ENCODE data around the gene ST6GALNAC6.
"Not testable (repeated sequence)": the region's sequence is repeated elsewhere in the genome, so short reads cannot be mapped to it uniquely, and the experiment has no call there.

ST6GALNAC6 gene

DNA sequence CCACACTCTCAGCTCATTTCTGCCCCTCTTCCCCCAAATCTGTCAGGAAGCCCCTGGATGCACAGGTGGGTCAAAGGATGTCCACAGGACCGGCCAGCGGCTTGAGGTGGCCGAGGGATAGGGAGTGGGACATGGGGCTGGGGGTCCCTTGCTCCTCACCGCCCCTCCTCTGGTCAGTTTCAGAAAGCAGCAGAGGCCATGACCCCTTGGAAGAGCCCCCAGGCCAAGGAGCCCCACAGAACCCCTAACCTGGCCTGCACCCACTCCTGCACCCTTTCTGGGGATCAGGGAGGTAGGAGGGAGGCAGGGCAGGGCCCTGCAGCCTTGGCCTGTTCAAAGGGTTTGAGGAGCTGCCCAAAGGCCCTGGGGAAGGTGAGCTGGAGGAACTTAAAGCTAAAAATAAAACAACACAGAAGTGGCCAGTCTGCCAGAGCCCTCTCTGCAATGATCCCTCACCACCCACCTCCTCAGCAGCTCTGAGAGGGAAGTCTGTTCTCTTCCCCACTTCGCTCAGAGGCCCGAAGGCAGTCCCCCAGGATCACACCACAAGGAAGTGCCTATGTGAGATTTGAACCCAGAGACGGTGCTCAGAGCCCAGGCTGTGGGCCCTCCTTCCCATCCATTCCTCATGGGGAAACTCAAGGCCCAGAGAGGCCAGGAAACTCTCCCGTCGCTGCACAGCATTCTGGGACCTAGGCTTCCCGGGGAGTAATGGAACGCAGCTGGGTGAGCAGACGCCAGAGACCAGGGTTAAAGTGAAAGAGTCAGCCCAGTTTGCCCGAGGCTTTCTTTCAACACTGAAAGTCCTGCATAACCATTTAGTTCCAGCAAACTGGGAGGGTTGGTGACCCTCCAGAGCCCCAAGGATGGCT lies 45.9 kb downstream of the ST6GALNAC6 start:
- FAIRE-seq: no peak

DNA sequence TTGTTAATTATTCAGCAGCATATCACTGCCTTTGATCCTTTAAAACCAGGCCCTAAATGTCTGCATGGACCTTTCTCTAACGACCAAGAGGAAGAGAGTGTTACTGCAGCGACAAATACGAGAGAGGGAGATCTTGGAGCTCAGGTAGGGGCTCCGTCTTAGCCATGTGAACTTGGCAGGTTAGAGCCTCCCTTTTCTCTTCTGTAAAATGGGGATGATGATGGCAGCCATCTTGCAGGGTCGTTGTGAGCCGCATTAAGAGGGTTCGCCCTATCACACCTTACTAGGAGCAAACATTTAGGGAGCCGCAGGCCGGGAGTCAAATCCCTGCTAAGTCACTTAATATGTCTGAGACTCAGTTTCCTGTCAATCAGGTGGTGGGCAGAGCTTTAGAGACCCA lies 46.6 kb downstream of the ST6GALNAC6 start:
- no peak for FAIRE-seq

DNA sequence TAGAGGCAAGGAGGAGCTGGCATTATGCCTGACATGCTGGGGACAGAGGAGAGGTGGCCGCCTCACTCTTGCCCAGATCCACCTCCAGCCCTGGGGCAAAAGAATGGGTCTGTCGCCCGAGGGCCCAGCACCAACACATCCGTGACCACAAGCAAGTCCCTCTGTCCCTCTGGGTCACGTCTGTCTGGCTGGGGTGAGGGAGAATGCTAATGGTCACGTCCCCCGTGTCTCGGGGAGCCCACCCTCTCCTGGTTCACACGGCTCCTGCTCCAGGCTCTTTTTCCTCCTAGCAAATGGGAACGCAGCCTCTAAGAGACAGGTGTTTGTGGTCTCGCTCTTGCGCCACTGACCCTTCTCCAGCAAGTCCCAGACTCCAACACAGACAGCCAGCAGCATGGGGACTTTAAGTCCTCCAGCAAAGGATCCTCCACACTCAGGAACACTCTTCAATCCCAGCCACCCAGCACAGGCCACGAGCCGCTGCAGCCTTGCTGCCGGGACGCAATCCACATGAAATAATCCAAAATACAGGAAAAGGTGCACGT lies 49.0 kb downstream of the ST6GALNAC6 start:
- no peak for FAIRE-seq

DNA sequence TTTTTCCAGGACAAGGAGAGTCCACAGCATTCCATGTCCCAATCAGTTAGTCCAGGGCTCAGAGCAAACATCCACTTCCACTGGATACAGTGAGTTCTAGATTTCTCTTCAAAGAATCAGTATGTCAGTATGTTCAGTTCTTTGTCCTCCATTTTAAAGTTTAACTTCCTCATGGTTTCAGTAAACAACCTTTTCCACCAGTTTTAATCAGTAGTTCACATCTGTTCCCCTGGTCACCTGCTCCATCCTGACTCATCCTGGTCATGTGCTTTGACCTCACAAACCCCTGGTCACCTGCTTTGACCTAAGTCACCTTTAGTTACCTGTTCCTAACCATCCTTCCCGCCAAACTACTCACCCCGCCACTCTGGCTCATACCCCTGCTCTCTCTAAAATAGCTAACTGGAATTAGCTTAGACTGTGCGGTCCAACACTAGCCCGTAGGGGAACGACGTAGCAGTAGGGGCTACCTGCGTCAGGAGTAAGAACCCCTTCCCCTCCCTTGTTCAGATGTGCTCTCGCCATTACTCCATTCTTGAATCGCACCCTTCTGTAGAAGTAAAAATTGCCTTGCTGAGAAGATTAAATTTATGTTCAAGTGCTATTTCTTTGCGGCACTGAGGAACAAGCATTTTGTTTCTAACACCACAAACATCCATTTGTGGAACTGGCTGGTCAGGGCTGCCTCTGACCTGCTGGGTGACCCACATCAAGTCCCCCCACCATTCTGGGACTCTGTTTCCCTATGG lies 50.5 kb downstream of the ST6GALNAC6 start:
- no peak for FAIRE-seq

DNA sequence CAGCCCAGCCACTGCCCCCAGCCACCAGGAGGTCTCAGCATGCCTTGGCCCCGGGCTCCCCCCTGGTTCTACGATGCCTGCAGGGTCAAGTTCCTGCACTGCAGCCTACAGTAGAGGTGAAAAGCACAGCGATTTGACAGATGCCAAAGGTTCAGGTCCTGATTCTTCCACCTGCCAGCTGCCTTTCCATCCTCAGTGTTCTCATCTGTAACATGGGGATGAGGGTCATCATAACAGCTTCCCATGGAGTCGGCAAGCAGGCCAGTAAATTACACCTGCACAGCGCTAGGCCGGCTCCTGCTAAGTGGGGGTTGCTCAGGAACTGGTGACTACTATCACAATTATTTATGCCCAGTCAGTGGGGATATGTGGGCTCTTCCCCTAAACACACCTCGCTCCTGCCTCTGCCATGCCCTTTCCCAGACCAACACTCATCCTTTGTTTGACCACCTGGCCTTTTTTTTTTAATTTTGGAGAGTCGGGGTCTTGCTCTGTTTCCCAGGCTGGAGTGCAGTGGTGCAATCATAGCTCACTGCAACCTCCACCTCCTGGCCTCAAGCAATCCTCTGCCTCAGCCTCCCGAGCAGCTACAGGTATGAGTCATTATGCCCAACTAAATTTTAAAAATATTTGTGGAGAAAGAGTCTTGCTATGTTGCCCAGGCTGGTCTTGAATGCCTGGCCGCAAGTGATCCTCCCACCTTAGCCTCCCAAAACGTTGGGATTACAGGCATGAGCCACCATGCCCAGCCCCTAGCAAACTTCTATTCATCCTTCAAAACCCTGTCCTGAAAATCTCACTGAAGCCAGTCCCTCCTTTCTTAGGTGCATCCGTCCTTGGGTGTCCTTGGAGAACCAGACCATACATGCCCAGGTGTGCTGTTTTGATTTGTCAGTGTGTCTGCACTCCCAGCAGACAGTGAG lies 51.3 kb downstream of the ST6GALNAC6 start:
- no peak for FAIRE-seq

DNA sequence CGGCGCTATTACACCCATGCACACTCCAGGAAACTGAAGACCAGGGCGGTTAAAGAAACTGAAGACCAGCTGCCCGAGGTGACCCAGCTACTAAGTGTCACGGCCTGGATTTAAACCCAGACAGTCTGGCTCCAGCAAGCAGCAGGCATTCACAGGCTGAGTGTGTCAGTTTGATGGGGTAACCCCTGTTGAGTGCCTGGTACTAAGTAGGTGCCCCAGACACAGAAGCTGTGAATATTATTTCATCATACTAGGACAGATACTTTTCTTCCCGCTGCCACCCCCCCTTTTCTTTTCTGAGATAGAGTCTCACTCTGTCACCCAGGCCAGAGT lies 52.3 kb downstream of the ST6GALNAC6 start:
- no peak for FAIRE-seq

GRCh38 chr9:127846443-127847177 lies 52.8 kb downstream of the ST6GALNAC6 start:
- no peak for FAIRE-seq

DNA sequence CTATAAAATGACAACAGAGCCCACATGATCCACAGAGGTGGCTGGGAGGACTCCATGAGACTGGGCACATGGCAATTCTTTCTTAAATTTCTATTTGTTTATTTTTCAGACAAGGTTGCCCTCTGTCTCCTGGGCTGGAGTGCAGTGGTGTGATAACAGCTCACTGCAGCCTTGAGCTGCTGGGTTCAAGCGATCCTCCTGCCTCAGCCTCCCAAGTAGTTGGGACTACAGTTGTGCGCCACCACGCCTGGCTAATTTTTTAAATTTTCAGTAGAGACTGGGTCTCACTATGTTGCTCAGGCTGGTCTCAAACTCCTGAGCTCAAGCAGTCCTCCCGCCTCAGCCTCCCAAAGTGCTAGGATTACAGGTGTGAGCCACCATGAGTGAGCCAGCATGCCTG lies 53.8 kb downstream of the ST6GALNAC6 start:
- not testable (repeated sequence) for FAIRE-seq

DNA sequence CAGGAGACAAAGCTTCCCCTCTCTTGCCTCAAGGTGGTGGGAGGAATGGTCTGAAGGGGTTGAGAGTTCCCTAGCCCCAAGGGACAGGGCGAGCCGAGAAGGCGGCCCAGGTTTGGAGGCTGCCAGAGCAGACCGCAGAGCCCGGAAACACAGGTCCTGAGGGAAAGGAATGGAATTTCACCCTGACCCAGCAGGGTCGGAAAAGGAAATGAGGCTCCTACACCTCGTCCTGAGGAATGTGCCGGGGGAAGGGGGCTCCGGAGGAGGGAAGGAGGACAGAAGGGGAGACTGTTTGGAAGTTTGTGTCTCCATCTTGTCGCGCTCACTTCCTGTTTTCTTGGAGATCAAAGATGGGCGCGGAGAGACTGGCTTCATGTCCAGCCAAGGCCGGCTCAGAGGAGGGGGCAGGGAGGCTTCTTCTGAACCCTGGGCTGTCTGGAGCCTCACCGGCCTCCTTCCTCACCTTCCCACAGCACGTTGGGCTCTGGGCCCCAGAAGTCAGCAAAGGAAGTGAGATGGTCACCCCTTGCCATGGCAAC lies 54.5 kb downstream of the ST6GALNAC6 start:
- FAIRE-seq: no peak

DNA sequence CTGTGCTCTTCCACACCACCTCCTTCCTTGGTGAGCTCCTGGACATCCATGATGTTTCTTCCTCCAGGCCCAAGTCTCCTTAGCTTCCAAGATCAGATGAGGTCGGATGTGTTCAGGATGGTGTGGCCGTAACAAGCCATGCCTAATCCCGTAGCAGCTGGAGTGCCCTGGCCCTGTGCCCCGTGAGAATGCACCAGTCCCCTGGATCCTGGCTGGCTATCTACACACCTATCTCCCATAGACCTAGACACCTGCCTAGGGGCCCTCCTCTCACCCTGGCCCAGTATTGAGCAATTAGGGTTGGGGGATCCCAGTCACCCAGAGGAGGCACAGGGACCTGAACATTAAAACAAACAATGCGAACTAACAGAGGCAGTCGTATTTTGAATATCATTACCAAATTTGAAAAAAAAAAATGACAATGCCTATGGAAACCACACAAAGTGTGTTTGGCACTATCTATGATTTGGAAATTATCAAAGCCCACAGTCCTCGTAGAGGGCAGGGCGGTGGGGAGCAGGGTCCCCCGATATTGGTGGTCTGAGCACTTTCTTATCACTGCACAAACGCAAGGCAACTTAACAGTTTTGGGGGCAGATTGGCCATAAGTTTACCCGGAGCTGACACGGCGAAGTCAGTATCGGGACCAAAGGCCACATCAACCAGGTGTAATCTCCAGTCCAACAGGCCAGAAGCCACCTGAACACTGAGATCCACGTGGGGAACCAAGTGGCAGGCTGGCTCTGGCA lies 58.1 kb downstream of the ST6GALNAC6 start:
- no peak for FAIRE-seq

DNA sequence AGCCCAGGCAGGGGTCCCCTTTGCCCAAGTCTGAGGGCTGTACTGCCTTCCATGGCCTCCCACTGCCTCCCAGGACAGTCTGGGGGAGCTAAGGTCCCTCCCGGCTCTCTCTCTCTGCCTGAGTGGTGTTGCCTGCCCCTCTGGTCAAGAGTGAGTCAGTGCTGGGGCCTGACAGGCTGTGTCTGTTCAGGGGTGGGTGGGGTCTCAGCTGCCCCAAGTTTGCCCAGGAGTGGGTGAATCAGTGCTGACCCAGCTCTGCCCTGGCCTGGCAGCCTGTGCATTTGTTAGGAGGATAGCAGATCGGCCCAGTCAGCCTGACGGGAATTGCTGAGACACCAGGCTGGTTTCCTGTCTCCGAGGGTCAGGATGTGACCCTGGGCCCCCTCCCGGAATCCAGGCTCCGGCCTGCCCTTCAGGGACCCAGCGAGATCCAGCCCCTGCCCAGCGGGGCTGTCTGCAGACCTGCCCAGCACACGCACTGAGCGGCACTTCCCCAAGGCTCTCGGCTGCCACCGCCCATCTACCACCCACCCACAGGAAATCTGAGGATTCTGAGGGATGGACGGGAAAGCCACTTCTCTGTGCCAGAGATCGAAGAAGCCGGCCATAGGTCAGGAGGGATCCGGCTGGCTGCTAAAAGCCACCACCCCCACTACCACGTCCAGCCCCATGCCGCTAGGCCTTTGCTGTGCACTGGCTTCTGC lies 60.9 kb downstream of the ST6GALNAC6 start:
- no peak for FAIRE-seq

DNA sequence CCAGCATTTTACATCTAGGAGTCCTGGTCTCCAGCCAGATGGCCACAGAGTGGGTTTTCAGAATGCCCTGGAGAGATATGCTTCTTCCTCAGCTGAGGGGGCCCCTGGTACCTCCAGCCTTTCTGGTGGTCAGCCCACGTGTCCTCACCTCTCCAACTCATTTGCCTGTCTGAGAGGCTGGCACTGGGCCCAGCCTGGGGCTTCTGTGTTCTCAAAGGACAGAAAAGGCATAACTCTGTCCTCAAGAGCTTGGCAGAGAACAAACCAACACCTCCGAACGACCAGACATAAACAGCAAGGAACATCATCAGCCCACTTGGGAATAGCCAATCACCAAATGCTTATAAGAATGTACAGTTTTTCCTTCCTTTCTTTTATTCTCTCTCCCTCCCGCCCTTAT lies 62.1 kb downstream of the ST6GALNAC6 start:
- FAIRE-seq: no peak

GRCh38 chr9:127836561-127836960 lies 62.8 kb downstream of the ST6GALNAC6 start:
- FAIRE-seq: not testable (repeated sequence)

DNA sequence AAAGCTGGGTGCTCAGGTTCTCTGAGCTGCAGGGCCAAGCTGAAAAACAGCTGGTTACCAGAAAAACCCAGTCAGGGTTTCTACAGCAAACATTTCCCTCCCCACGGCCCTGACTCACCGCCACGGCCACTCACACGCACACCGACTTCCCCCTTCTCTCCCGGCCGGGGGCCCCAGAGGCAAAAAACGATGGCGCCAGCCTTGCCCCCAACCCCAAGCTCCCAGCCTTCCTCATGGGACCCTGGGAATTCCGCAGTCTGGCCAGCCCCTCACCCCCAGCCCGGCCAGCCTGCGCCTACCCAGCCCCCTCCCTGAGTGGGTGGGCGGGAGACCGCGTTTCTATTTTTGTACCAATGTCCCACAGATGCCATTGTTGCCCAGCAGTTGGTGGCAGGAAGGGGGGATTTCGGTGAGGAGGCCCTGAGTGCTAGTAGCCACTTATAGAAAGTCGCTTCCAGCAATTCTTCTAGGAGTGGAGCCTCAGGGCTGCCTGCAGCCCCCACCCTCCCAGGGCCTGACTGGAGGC lies 63.3 kb downstream of the ST6GALNAC6 start:
- no peak for FAIRE-seq
